ENCODE results near the gene COG5.
A peak's percentile ranks its signal among the peaks of the same experiment; 100 is the strongest.

The COG5 gene

GRCh38 chr7:107463139-107464078 lies 100.3 kb downstream of the COG5 start:
- DNase-seq (ENCODE audit: low spot score), result peak; percentile 71

- DNase-seq (ENCODE audit: low spot score), result no peak
Observed at GRCh38 chr7:107461938-107462533, 101.7 kb downstream of the COG5 start.

GRCh38 chr7:107453388-107453787 lies 110.3 kb downstream of the COG5 start:
- DNase-seq (ENCODE audit: low spot score), result no peak

- DNase-seq (ENCODE audit: low spot score), result no peak
Observed at GRCh38 chr7:107450970-107451369, 112.8 kb downstream of the COG5 start.

- DNase-seq (ENCODE audit: low spot score), result no peak
Observed at GRCh38 chr7:107446988-107447387, 116.7 kb downstream of the COG5 start.

GRCh38 chr7:107446531-107446930 lies 117.2 kb downstream of the COG5 start:
- DNase-seq (ENCODE audit: low spot score), result no peak

- DNase-seq (ENCODE audit: low spot score), result no peak
Observed at GRCh38 chr7:107442678-107443077, 121.0 kb downstream of the COG5 start.

- no peak for DNase-seq (ENCODE audit: low spot score)
Observed at GRCh38 chr7:107441581-107442422, 121.9 kb downstream of the COG5 start.

GRCh38 chr7:107439025-107439424 lies 124.7 kb downstream of the COG5 start:
- no peak for DNase-seq (ENCODE audit: low spot score)

GRCh38 chr7:107435749-107436148 lies 128.0 kb downstream of the COG5 start:
- no peak for DNase-seq (ENCODE audit: low spot score)

- no peak for DNase-seq (ENCODE audit: low spot score)
Observed at GRCh38 chr7:107432261-107432660, 131.5 kb downstream of the COG5 start.

GRCh38 chr7:107430057-107430456 lies 133.7 kb downstream of the COG5 start:
- no peak for DNase-seq (ENCODE audit: low spot score)

- DNase-seq (ENCODE audit: low spot score), result no peak
Observed at GRCh38 chr7:107428642-107429041, 135.1 kb downstream of the COG5 start.

- DNase-seq (ENCODE audit: low spot score), result no peak
Observed at GRCh38 chr7:107427462-107427861, 136.3 kb downstream of the COG5 start.

GRCh38 chr7:107414198-107414597 lies 149.5 kb downstream of the COG5 start:
- DNase-seq (ENCODE audit: low spot score), result no peak

GRCh38 chr7:107408349-107408748 lies 155.4 kb downstream of the COG5 start:
- no peak for DNase-seq (ENCODE audit: low spot score)

GRCh38 chr7:107405559-107405958 lies 158.2 kb downstream of the COG5 start:
- DNase-seq (ENCODE audit: low spot score), result no peak

- peak; percentile 52 for DNase-seq (ENCODE audit: low spot score)
Observed at GRCh38 chr7:107404740-107405537, 158.8 kb downstream of the COG5 start.

- no peak for DNase-seq (ENCODE audit: low spot score)
Observed at GRCh38 chr7:107398161-107398560, 165.6 kb downstream of the COG5 start.

GRCh38 chr7:107396990-107397389 lies 166.7 kb downstream of the COG5 start:
- DNase-seq (ENCODE audit: low spot score), result no peak

GRCh38 chr7:107396081-107396480 lies 167.6 kb downstream of the COG5 start:
- DNase-seq (ENCODE audit: low spot score), result no peak

- DNase-seq (ENCODE audit: low spot score), result no peak
Observed at GRCh38 chr7:107394831-107395230, 168.9 kb downstream of the COG5 start.

All from D341Med (cell line).